IgD-negative memory B cell (primary cell): ENCODE measurements around the gene YY1. TPM values are rescaled to one million over a fixed set of nuclear protein-coding genes. Genes with fewer than 3 reads are reported as not detected.

Experiments
- H3K27ac Mint-ChIP-seq, 3 donors: one replicate each; pipeline ENCODE4 v1.8.0; 2020 to 2022; ENCODE audit warnings: mild to moderate bottlenecking in 3 of 3, mixed read lengths in 3 of 3, moderate library complexity in 1 of 3
- H3K27me3 Mint-ChIP-seq: one replicate; pipeline ENCODE4 v1.8.0; 2021; ENCODE audit warnings: mixed read lengths
- H3K36me3 Mint-ChIP-seq: one replicate; pipeline ENCODE4 v1.8.0; 2020; ENCODE audit warnings: mild to moderate bottlenecking, mixed read lengths
- H3K4me1 Mint-ChIP-seq, 3 donors: one replicate each; pipeline ENCODE4 v1.8.0; 2020 to 2022; ENCODE audit warnings: mixed read lengths in 3 of 3, mild to moderate bottlenecking in 1 of 3
- H3K4me3 Mint-ChIP-seq, 4 donors: one replicate each; pipeline ENCODE4 v1.8.0; 2020 to 2022; ENCODE audit warnings: mild to moderate bottlenecking in 4 of 4, mixed read lengths in 4 of 4, moderate library complexity in 3 of 4
- H3K9me3 Mint-ChIP-seq, 3 donors: one replicate each; pipeline ENCODE4 v1.8.0; 2020 to 2021; ENCODE audit warnings: mixed read lengths in 3 of 3, mild to moderate bottlenecking in 1 of 3
- polyA plus RNA-seq: library from polyadenylated mRNA; unstranded; fragments of 300-500 nt; fragmentation: Illumina TruSeq; gene quantifications from one replicate; pipeline ENCODE4 v1.2.3, GENCODE V29; 2021

The YY1 gene
- polyA plus RNA-seq, 1 donor from 2014 or later: 17.7 TPM

GRCh38 chr14:100246809-100247428 lies 8.0 kb downstream of the YY1 start:
- Mint-ChIP-seq H3K4me3 (peak overlapping the region in 3 of 4 donors; percentile 36 to 70 (median 40)), H3K4me1 (peaks cover 59 to 60% (median 60%) of the 10 kb centered on the region in 3 donors), H3K36me3 (peaks cover 3% of the 10 kb centered on the region), H3K9me3 (no peaks in the 10 kb centered on the region), H3K27me3 (no peaks in the 10 kb centered on the region), H3K27ac (peak overlapping the region; percentile 11 to 94 (median 49))

- peaks cover 51 to 59% (median 52%) of the 10 kb centered on the region in 3 donors for H3K4me1 Mint-ChIP-seq
- no peaks in the 10 kb centered on the region for H3K27me3 Mint-ChIP-seq
- H3K4me3 Mint-ChIP-seq: peak overlapping the region in 2 of 4 donors; percentile 51 to 58
- peaks cover 2% of the 10 kb centered on the region for H3K36me3 Mint-ChIP-seq
- H3K27ac Mint-ChIP-seq: peak overlapping the region in 1 of 3 donors; percentile 28
- H3K9me3 Mint-ChIP-seq: no peaks in the 10 kb centered on the region
Measured at GRCh38 chr14:100250732-100251465, 12.0 kb downstream of the YY1 start.

- Mint-ChIP-seq H3K36me3 (peaks cover 7% of the 10 kb centered on the region), H3K4me3 (peak overlapping the region in 1 of 4 donors; percentile 23), H3K4me1 (peaks cover 50 to 58% (median 51%) of the 10 kb centered on the region in 3 donors), H3K27me3 (no peaks in the 10 kb centered on the region), H3K27ac (peak overlapping the region in 2 of 3 donors; percentile 57 to 85), H3K9me3 (no peaks in the 10 kb centered on the region)
Measured at GRCh38 chr14:100252684-100253083, 13.7 kb downstream of the YY1 start.

GRCh38 chr14:100256339-100256895 lies 17.5 kb downstream of the YY1 start:
- Mint-ChIP-seq H3K36me3 (peaks cover 7% of the 10 kb centered on the region), H3K9me3 (no peaks in the 10 kb centered on the region), H3K27ac (peak overlapping the region; percentile 59 to 89 (median 87)), H3K4me1 (peaks cover 54 to 71% (median 58%) of the 10 kb centered on the region in 3 donors), H3K4me3 (peak overlapping the region in 2 of 4 donors; percentile 0 to 28), H3K27me3 (no peaks in the 10 kb centered on the region)

GRCh38 chr14:100261621-100262020 lies 22.7 kb downstream of the YY1 start:
- H3K9me3 Mint-ChIP-seq: no peaks in the 10 kb centered on the region
- H3K27ac Mint-ChIP-seq: peak overlapping the region; percentile 11 to 68 (median 36)
- peak overlapping the region in 2 of 4 donors; percentile 28 to 79 for H3K4me3 Mint-ChIP-seq
- no peaks in the 10 kb centered on the region for H3K27me3 Mint-ChIP-seq
- peaks cover 57 to 69% (median 60%) of the 10 kb centered on the region in 3 donors for H3K4me1 Mint-ChIP-seq
- H3K36me3 Mint-ChIP-seq: peaks cover 5% of the 10 kb centered on the region

- Mint-ChIP-seq H3K27me3 (no peaks in the 10 kb centered on the region), H3K9me3 (no peaks in the 10 kb centered on the region), H3K4me1 (peaks cover 53 to 67% (median 56%) of the 10 kb centered on the region in 3 donors), H3K4me3 (peak overlapping the region in 3 of 4 donors; percentile 8 to 55 (median 28)), H3K27ac (peak overlapping the region; percentile 4 to 80 (median 68)), H3K36me3 (peaks cover 4% of the 10 kb centered on the region)
Measured at GRCh38 chr14:100262545-100262944, 23.6 kb downstream of the YY1 start.

- no peak overlapping the region for H3K4me3 Mint-ChIP-seq
- no peaks in the 10 kb centered on the region for H3K27me3 Mint-ChIP-seq
- peak overlapping the region in 1 of 3 donors; percentile 80 for H3K27ac Mint-ChIP-seq
- H3K9me3 Mint-ChIP-seq: no peaks in the 10 kb centered on the region
- peaks cover 53 to 67% (median 58%) of the 10 kb centered on the region in 3 donors for H3K4me1 Mint-ChIP-seq
- H3K36me3 Mint-ChIP-seq: peaks cover 4% of the 10 kb centered on the region
Measured at GRCh38 chr14:100263141-100263540, 24.2 kb downstream of the YY1 start.

- Mint-ChIP-seq H3K36me3 (peaks cover 4% of the 10 kb centered on the region), H3K4me1 (peaks cover 29 to 37% (median 36%) of the 10 kb centered on the region in 3 donors), H3K27me3 (no peaks in the 10 kb centered on the region), H3K9me3 (no peaks in the 10 kb centered on the region), H3K4me3 (no peak overlapping the region), H3K27ac (peak overlapping the region in 2 of 3 donors; percentile 23 to 81)
Measured at GRCh38 chr14:100267990-100268389, 29.0 kb downstream of the YY1 start.

GRCh38 chr14:100268591-100269207 lies 29.8 kb downstream of the YY1 start:
- Mint-ChIP-seq H3K9me3 (no peaks in the 10 kb centered on the region), H3K4me3 (no peak overlapping the region), H3K27ac (peak overlapping the region in 1 of 3 donors; percentile 81), H3K36me3 (peaks cover 4% of the 10 kb centered on the region), H3K4me1 (peaks cover 26 to 32% (median 31%) of the 10 kb centered on the region in 3 donors), H3K27me3 (no peaks in the 10 kb centered on the region)

GRCh38 chr14:100271247-100271939 lies 32.4 kb downstream of the YY1 start:
- no peak overlapping the region for H3K27ac Mint-ChIP-seq
- no peak overlapping the region for H3K4me3 Mint-ChIP-seq
- no peaks in the 10 kb centered on the region for H3K27me3 Mint-ChIP-seq
- H3K9me3 Mint-ChIP-seq: no peaks in the 10 kb centered on the region
- peaks cover 32 to 36% (median 35%) of the 10 kb centered on the region in 3 donors for H3K4me1 Mint-ChIP-seq
- H3K36me3 Mint-ChIP-seq: peaks cover 2% of the 10 kb centered on the region

GRCh38 chr14:100274250-100274649 lies 35.3 kb downstream of the YY1 start:
- H3K4me3 Mint-ChIP-seq: no peak overlapping the region
- H3K27ac Mint-ChIP-seq: peak overlapping the region in 2 of 3 donors; percentile 13 to 46
- no peaks in the 10 kb centered on the region for H3K9me3 Mint-ChIP-seq
- H3K4me1 Mint-ChIP-seq: peaks cover 26 to 30% (median 30%) of the 10 kb centered on the region in 3 donors
- H3K27me3 Mint-ChIP-seq: no peaks in the 10 kb centered on the region
- H3K36me3 Mint-ChIP-seq: peaks cover 2% of the 10 kb centered on the region

- Mint-ChIP-seq H3K4me1 (peaks cover 24 to 33% (median 29%) of the 10 kb centered on the region in 3 donors), H3K27ac (peak overlapping the region in 1 of 3 donors; percentile 89), H3K27me3 (no peaks in the 10 kb centered on the region), H3K36me3 (peaks cover 2% of the 10 kb centered on the region), H3K9me3 (no peaks in the 10 kb centered on the region), H3K4me3 (peak overlapping the region in 1 of 4 donors; percentile 19)
Measured at GRCh38 chr14:100275214-100275613, 36.3 kb downstream of the YY1 start.

- Mint-ChIP-seq H3K27me3 (no peaks in the 10 kb centered on the region), H3K4me3 (no peak overlapping the region), H3K4me1 (peaks cover 20 to 26% (median 26%) of the 10 kb centered on the region in 3 donors), H3K36me3 (peaks cover 2% of the 10 kb centered on the region), H3K27ac (peak overlapping the region; percentile 23 to 78 (median 41)), H3K9me3 (no peaks in the 10 kb centered on the region)
Measured at GRCh38 chr14:100278702-100279101, 39.8 kb downstream of the YY1 start.

- Mint-ChIP-seq H3K4me1 (peaks cover 19 to 25% (median 25%) of the 10 kb centered on the region in 3 donors), H3K27me3 (no peaks in the 10 kb centered on the region), H3K27ac (peak overlapping the region; percentile 23 to 78 (median 41)), H3K4me3 (no peak overlapping the region), H3K36me3 (peaks cover 2% of the 10 kb centered on the region), H3K9me3 (no peaks in the 10 kb centered on the region)
Measured at GRCh38 chr14:100279133-100279532, 40.2 kb downstream of the YY1 start.
